Liver (tissue), 9 donors: ENCODE measurements around the gene GPR25. TPM values are rescaled to one million over a fixed set of nuclear protein-coding genes. Genes with fewer than 3 reads are reported as not detected.

Experiments used
- DNase-seq: peaks from one replicate; pipeline ENCODE4 v3.0.0-alpha.2; 2017; ENCODE audit warnings: low spot score
- H3K27ac ChIP-seq, 2 donors: one replicate each; pipeline ENCODE4 v1.7.0; 2013; ENCODE audit warnings: inconsistent platforms in 2 of 2, low read length in 2 of 2, control low read depth in 1 of 2, low read depth in 1 of 2, mild to moderate bottlenecking in 1 of 2
- H3K27me3 ChIP-seq, 4 donors: one replicate each; pipeline versions ENCODE4 v1.6.1 to v1.7.0; 2013; ENCODE audit warnings: low read length in 3 of 4, inconsistent platforms in 1 of 4, mild to moderate bottlenecking in 1 of 4, moderate library complexity in 1 of 4; ENCODE audit not compliant: control insufficient read depth in 4 of 4, insufficient read depth in 4 of 4
- H3K36me3 ChIP-seq, 4 donors: one replicate each; pipeline versions ENCODE4 v1.6.1 to v1.7.0; 2013; ENCODE audit warnings: low read length in 3 of 4, mild to moderate bottlenecking in 3 of 4, low read depth in 1 of 4, moderate library complexity in 1 of 4; ENCODE audit not compliant: control insufficient read depth in 4 of 4, insufficient read depth in 3 of 4
- H3K4me1 ChIP-seq, 4 donors: one replicate each; pipeline versions ENCODE4 v1.6.1 to v1.7.0; 2013; ENCODE audit warnings: low read length in 3 of 4, mild to moderate bottlenecking in 3 of 4, moderate library complexity in 1 of 4; ENCODE audit not compliant: control insufficient read depth in 4 of 4, insufficient read depth in 4 of 4
- H3K4me3 ChIP-seq, 3 donors: one replicate each; pipeline versions ENCODE4 v1.6.1 to v1.7.0; 2013; ENCODE audit warnings: low read length in 3 of 3, control low read depth in 1 of 3, low read depth in 1 of 3, mild to moderate bottlenecking in 1 of 3
- H3K9ac ChIP-seq, 2 donors: one replicate each; pipeline ENCODE4 v1.7.0; 2013; ENCODE audit warnings: low read length in 2 of 2, mild to moderate bottlenecking in 2 of 2, moderate library complexity in 2 of 2, control low read depth in 1 of 2, low read depth in 1 of 2
- H3K9me3 ChIP-seq, 4 donors: one replicate each; pipeline versions ENCODE4 v1.6.1 to v1.7.0; 2013; ENCODE audit warnings: low read length in 3 of 4; ENCODE audit not compliant: control insufficient read depth in 4 of 4
- ATF3 ChIP-seq: IDR thresholded peaks from 2 replicates; pipeline ENCODE4 v1.6.1; 2016; ENCODE audit warnings: antibody characterized with exemption
- FOXA1 ChIP-seq: IDR thresholded peaks from 2 replicates; pipeline ENCODE4 v1.6.1; 2016; ENCODE audit warnings: antibody characterized with exemption
- FOXA2 ChIP-seq: IDR thresholded peaks from 2 replicates; pipeline ENCODE4 v1.6.1; 2016; ENCODE audit warnings: antibody characterized with exemption
- GABPA ChIP-seq, 2 donors: IDR thresholded peaks in 1 of 2; conservative IDR thresholded peaks in 1 of 2; 2 replicates each; pipeline ENCODE4 v1.6.1; 2016; ENCODE audit warnings: antibody characterized with exemption in 2 of 2, mild to moderate bottlenecking in 1 of 2, moderate library complexity in 1 of 2
- HNF4A ChIP-seq, 2 donors: conservative IDR thresholded peaks; 2 replicates each; pipeline ENCODE4 v1.6.1; 2016; ENCODE audit warnings: antibody characterized with exemption in 2 of 2, mild to moderate bottlenecking in 2 of 2
- HNF4G ChIP-seq: IDR thresholded peaks from 2 replicates; pipeline ENCODE4 v1.6.1; 2016; ENCODE audit warnings: antibody characterized with exemption
- JUND ChIP-seq, 2 donors: IDR thresholded peaks; 2 replicates each; pipeline ENCODE4 v1.6.1; 2016; ENCODE audit warnings: antibody characterized with exemption in 2 of 2
- NR2F2 ChIP-seq: IDR thresholded peaks from 2 replicates; pipeline ENCODE4 v1.6.1; 2016; ENCODE audit warnings: antibody characterized with exemption
- RAD21 ChIP-seq, 2 donors: IDR thresholded peaks; 2 replicates each; pipeline ENCODE4 v1.6.1; 2016; ENCODE audit warnings: antibody characterized with exemption in 2 of 2, mild to moderate bottlenecking in 2 of 2
- RXRA ChIP-seq, 2 donors: IDR thresholded peaks; 2 replicates each; pipeline ENCODE4 v1.6.1; 2017 to 2018; ENCODE audit warnings: antibody characterized with exemption in 2 of 2, mild to moderate bottlenecking in 1 of 2
- SP1 ChIP-seq: IDR thresholded peaks from 2 replicates; pipeline ENCODE4 v1.6.1; 2018; ENCODE audit warnings: antibody characterized with exemption, mild to moderate bottlenecking
- ZBTB33 ChIP-seq: IDR thresholded peaks from 2 replicates; pipeline ENCODE4 v1.6.1; 2016; ENCODE audit warnings: antibody characterized with exemption
- WGBS: extraction: QIAGEN DNeasy Blood & Tissue Kit; methylation state at CpG from one replicate; pipeline ENCODE4 v1.1.7; 2013; 5-methylcytosine and 5-hydroxymethylcytosine counted together
- polyA plus RNA-seq, 2 donors: library from polyadenylated mRNA; stranded (reverse) in 1 of 2; unstranded in 1 of 2; fragments of 200-250 nt in 1 of 2; fragments of >200 nt in 1 of 2; fragmentation: Nextera tagmentation in 1 of 2; extraction: Ambion mirVana in 1 of 2; gene quantifications; one replicate each; pipeline versions ENCODE4 v1.2.1 to v1.2.3, GENCODE V29; 2013 to 2015
- total RNA-seq, 2 donors: library from RNA; depleted of rRNA; stranded (reverse); fragments of >200 nt; gene quantifications; one replicate each; pipeline ENCODE4 v1.2.3, GENCODE V29; 2014
- TF ChIP-seq, protein P1 (sequence below): IDR thresholded peaks from 2 replicates; pipeline ENCODE4 v1.6.1; 2016; ENCODE audit warnings: antibody characterized with exemption, mild to moderate bottlenecking
- TF ChIP-seq, protein P2 (sequence below): fragments of 150-350 bp; IDR thresholded peaks from 2 replicates; pipeline ENCODE4 v1.5.1; 2017; ENCODE audit warnings: improper control_type of control experiment, low read depth, low read length; ENCODE audit not compliant: missing input control
- donor health status: healthy.
- donor health status: healthy.
- donor health status: healthy.
- donor health status: healthy.
- donor health status: healthy.

GPR25 gene
- total and polyA plus RNA-seq, 4 donors = 0.08 to 0.13 TPM; not detected in 2

DNA sequence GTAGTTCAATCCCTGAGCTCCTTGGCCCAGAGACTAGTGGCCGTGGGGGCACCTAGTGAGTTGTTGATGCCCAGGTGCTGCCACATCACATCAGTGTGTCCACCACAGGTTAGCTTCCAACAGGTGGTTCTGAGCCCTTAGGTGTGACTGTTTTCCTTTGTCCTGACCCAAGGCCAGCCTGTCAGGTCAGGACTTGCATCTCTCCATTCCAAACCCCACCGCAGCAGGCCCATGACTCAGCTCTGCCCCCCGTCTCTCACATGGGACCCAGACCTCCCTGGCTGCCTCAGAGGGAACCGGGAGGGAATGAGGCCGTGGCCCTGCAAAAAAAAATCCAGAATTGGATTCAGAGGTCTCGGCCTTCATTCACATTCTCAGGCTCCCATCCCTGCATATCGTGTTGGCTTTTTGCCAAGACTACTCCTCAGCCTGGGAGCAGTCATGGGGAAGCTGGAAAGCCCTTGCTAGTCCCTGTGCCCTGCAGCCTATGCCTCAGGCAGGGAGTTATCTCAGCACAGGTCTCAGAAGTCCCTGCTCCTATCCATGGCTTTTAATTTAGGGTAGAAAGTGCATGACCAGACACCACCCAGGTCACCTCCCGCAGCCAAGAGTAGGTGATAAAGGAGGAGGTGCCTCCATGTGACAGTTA is 29.1 kb downstream of the GPR25 start:
- Histone ChIP-seq H3K27ac (no peak overlapping the region), H3K27me3 (no peaks in the 10 kb centered on the region), H3K36me3 (no peaks in the 10 kb centered on the region), H3K9me3 (no peaks in the 10 kb centered on the region), H3K4me3 (no peak overlapping the region), H3K9ac (no peak overlapping the region), H3K4me1 (peaks cover 0 to 3% (median 1%) of the 10 kb centered on the region in 4 donors)
- DNase-seq = no peak
- WGBS = 80% methylated on average over 8 of the region's 8 CpGs
- TF ChIP-seq, protein P1, sequence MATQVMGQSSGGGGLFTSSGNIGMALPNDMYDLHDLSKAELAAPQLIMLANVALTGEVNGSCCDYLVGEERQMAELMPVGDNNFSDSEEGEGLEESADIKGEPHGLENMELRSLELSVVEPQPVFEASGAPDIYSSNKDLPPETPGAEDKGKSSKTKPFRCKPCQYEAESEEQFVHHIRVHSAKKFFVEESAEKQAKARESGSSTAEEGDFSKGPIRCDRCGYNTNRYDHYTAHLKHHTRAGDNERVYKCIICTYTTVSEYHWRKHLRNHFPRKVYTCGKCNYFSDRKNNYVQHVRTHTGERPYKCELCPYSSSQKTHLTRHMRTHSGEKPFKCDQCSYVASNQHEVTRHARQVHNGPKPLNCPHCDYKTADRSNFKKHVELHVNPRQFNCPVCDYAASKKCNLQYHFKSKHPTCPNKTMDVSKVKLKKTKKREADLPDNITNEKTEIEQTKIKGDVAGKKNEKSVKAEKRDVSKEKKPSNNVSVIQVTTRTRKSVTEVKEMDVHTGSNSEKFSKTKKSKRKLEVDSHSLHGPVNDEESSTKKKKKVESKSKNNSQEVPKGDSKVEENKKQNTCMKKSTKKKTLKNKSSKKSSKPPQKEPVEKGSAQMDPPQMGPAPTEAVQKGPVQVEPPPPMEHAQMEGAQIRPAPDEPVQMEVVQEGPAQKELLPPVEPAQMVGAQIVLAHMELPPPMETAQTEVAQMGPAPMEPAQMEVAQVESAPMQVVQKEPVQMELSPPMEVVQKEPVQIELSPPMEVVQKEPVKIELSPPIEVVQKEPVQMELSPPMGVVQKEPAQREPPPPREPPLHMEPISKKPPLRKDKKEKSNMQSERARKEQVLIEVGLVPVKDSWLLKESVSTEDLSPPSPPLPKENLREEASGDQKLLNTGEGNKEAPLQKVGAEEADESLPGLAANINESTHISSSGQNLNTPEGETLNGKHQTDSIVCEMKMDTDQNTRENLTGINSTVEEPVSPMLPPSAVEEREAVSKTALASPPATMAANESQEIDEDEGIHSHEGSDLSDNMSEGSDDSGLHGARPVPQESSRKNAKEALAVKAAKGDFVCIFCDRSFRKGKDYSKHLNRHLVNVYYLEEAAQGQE = no peak
- TF ChIP-seq SP1 (no peak), FOXA1 (no peak), GABPA (IDR thresholded peaks at IDR 0.05 in 1 of 2, conservative IDR thresholded peaks at IDR 0.05 in 1 of 2) (no peak), ATF3 (no peak), JUND (IDR thresholded peaks at IDR 0.05) (no peak), ZBTB33 (no peak), FOXA2 (no peak), HNF4G (no peak), RXRA (IDR thresholded peaks at IDR 0.05) (no peak), HNF4A (conservative IDR thresholded peaks at IDR 0.05) (no peak)
- TF ChIP-seq, protein P2, sequence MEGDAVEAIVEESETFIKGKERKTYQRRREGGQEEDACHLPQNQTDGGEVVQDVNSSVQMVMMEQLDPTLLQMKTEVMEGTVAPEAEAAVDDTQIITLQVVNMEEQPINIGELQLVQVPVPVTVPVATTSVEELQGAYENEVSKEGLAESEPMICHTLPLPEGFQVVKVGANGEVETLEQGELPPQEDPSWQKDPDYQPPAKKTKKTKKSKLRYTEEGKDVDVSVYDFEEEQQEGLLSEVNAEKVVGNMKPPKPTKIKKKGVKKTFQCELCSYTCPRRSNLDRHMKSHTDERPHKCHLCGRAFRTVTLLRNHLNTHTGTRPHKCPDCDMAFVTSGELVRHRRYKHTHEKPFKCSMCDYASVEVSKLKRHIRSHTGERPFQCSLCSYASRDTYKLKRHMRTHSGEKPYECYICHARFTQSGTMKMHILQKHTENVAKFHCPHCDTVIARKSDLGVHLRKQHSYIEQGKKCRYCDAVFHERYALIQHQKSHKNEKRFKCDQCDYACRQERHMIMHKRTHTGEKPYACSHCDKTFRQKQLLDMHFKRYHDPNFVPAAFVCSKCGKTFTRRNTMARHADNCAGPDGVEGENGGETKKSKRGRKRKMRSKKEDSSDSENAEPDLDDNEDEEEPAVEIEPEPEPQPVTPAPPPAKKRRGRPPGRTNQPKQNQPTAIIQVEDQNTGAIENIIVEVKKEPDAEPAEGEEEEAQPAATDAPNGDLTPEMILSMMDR = no peak

DNA sequence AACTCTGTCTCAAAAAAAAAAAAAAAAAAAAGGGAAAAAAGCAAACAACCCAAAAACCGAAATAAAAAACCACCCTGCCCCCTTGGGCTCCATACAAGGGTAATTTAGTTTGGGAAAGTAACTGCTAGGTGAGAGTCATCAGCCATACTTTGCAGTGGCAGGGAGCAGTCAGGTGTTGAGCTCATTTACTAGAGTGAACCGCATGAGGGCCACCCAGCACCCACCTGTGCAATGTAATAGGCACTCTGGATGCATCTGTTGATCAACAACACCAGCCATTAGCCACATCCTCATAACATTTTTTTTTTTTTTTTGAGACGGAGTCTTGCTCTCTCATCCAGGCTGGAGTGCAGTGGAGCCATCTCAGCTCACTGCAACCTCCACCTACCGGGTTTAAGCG is 31.0 kb downstream of the GPR25 start:
- H3K27me3 ChIP-seq = no peaks in the 10 kb centered on the region
- no peak overlapping the region for H3K9ac ChIP-seq
- no peaks in the 10 kb centered on the region for H3K36me3 ChIP-seq
- no peak for DNase-seq
- no peak overlapping the region for H3K4me3 ChIP-seq
- no peaks in the 10 kb centered on the region for H3K4me1 ChIP-seq
- H3K9me3 ChIP-seq = no peaks in the 10 kb centered on the region
- TF ChIP-seq ZBTB33 (no peak), JUND (IDR thresholded peaks at IDR 0.05) (no peak), NR2F2 (no peak), SP1 (no peak), RAD21 (IDR thresholded peaks at IDR 0.05) (no peak), HNF4A (conservative IDR thresholded peaks at IDR 0.05) (no peak)
- WGBS = 87% methylated on average over 5 of the region's 5 CpGs
- no peak overlapping the region for H3K27ac ChIP-seq
